Liver (tissue), 9 donors: ENCODE results near the gene SPACDR. TPM values are rescaled to one million over a fixed set of nuclear protein-coding genes. Genes with fewer than 3 reads are reported as not detected.

Source experiments
- DNase-seq: peaks from one replicate; pipeline ENCODE4 v3.0.0-alpha.2; 2017; ENCODE audit warnings: low spot score
- H3K27ac ChIP-seq, 2 donors: one replicate each; pipeline ENCODE4 v1.7.0; 2013; ENCODE audit warnings: inconsistent platforms in 2 of 2, low read length in 2 of 2, control low read depth in 1 of 2, low read depth in 1 of 2, mild to moderate bottlenecking in 1 of 2
- H3K27me3 ChIP-seq, 4 donors: one replicate each; pipeline versions ENCODE4 v1.6.1 to v1.7.0; 2013; ENCODE audit warnings: low read length in 3 of 4, inconsistent platforms in 1 of 4, mild to moderate bottlenecking in 1 of 4, moderate library complexity in 1 of 4; ENCODE audit not compliant: control insufficient read depth in 4 of 4, insufficient read depth in 4 of 4
- H3K36me3 ChIP-seq, 4 donors: one replicate each; pipeline versions ENCODE4 v1.6.1 to v1.7.0; 2013; ENCODE audit warnings: low read length in 3 of 4, mild to moderate bottlenecking in 3 of 4, low read depth in 1 of 4, moderate library complexity in 1 of 4; ENCODE audit not compliant: control insufficient read depth in 4 of 4, insufficient read depth in 3 of 4
- H3K4me1 ChIP-seq, 4 donors: one replicate each; pipeline versions ENCODE4 v1.6.1 to v1.7.0; 2013; ENCODE audit warnings: low read length in 3 of 4, mild to moderate bottlenecking in 3 of 4, moderate library complexity in 1 of 4; ENCODE audit not compliant: control insufficient read depth in 4 of 4, insufficient read depth in 4 of 4
- H3K4me3 ChIP-seq, 3 donors: one replicate each; pipeline versions ENCODE4 v1.6.1 to v1.7.0; 2013; ENCODE audit warnings: low read length in 3 of 3, control low read depth in 1 of 3, low read depth in 1 of 3, mild to moderate bottlenecking in 1 of 3
- H3K9ac ChIP-seq, 2 donors: one replicate each; pipeline ENCODE4 v1.7.0; 2013; ENCODE audit warnings: low read length in 2 of 2, mild to moderate bottlenecking in 2 of 2, moderate library complexity in 2 of 2, control low read depth in 1 of 2, low read depth in 1 of 2
- H3K9me3 ChIP-seq, 4 donors: one replicate each; pipeline versions ENCODE4 v1.6.1 to v1.7.0; 2013; ENCODE audit warnings: low read length in 3 of 4; ENCODE audit not compliant: control insufficient read depth in 4 of 4
- ATF3 ChIP-seq: IDR thresholded peaks from 2 replicates; pipeline ENCODE4 v1.6.1; 2016; ENCODE audit warnings: antibody characterized with exemption
- CTCF ChIP-seq: fragments of 150-350 bp; IDR thresholded peaks from 2 replicates; pipeline ENCODE4 v1.5.1; 2017; ENCODE audit warnings: improper control_type of control experiment, low read depth, low read length; ENCODE audit not compliant: missing input control
- FOXA1 ChIP-seq: IDR thresholded peaks from 2 replicates; pipeline ENCODE4 v1.6.1; 2016; ENCODE audit warnings: antibody characterized with exemption
- FOXA2 ChIP-seq: IDR thresholded peaks from 2 replicates; pipeline ENCODE4 v1.6.1; 2016; ENCODE audit warnings: antibody characterized with exemption
- GABPA ChIP-seq, 2 donors: IDR thresholded peaks in 1 of 2; conservative IDR thresholded peaks in 1 of 2; 2 replicates each; pipeline ENCODE4 v1.6.1; 2016; ENCODE audit warnings: antibody characterized with exemption in 2 of 2, mild to moderate bottlenecking in 1 of 2, moderate library complexity in 1 of 2
- HNF4A ChIP-seq, 2 donors: conservative IDR thresholded peaks; 2 replicates each; pipeline ENCODE4 v1.6.1; 2016; ENCODE audit warnings: antibody characterized with exemption in 2 of 2, mild to moderate bottlenecking in 2 of 2
- HNF4G ChIP-seq: IDR thresholded peaks from 2 replicates; pipeline ENCODE4 v1.6.1; 2016; ENCODE audit warnings: antibody characterized with exemption
- JUND ChIP-seq, 2 donors: IDR thresholded peaks; 2 replicates each; pipeline ENCODE4 v1.6.1; 2016; ENCODE audit warnings: antibody characterized with exemption in 2 of 2
- NR2F2 ChIP-seq: IDR thresholded peaks from 2 replicates; pipeline ENCODE4 v1.6.1; 2016; ENCODE audit warnings: antibody characterized with exemption
- RAD21 ChIP-seq, 2 donors: IDR thresholded peaks; 2 replicates each; pipeline ENCODE4 v1.6.1; 2016; ENCODE audit warnings: antibody characterized with exemption in 2 of 2, mild to moderate bottlenecking in 2 of 2
- REST ChIP-seq: IDR thresholded peaks from 2 replicates; pipeline ENCODE4 v1.6.1; 2016; ENCODE audit warnings: antibody characterized with exemption, mild to moderate bottlenecking
- SP1 ChIP-seq: IDR thresholded peaks from 2 replicates; pipeline ENCODE4 v1.6.1; 2018; ENCODE audit warnings: antibody characterized with exemption, mild to moderate bottlenecking
- YY1 ChIP-seq: IDR thresholded peaks from 2 replicates; pipeline ENCODE4 v1.6.1; 2016; ENCODE audit warnings: antibody characterized with exemption, mild to moderate bottlenecking
- WGBS: extraction: QIAGEN DNeasy Blood & Tissue Kit; methylation state at CpG from one replicate; pipeline ENCODE4 v1.1.7; 2013; 5-methylcytosine and 5-hydroxymethylcytosine counted together
- polyA plus RNA-seq, 2 donors: library from polyadenylated mRNA; stranded (reverse) in 1 of 2; unstranded in 1 of 2; fragments of 200-250 nt in 1 of 2; fragments of >200 nt in 1 of 2; fragmentation: Nextera tagmentation in 1 of 2; extraction: Ambion mirVana in 1 of 2; gene quantifications; one replicate each; pipeline versions ENCODE4 v1.2.1 to v1.2.3, GENCODE V29; 2013 to 2015
- total RNA-seq, 2 donors: library from RNA; depleted of rRNA; stranded (reverse); fragments of >200 nt; gene quantifications; one replicate each; pipeline ENCODE4 v1.2.3, GENCODE V29; 2014
- TF ChIP-seq, protein P1 (sequence below): IDR thresholded peaks from 2 replicates; pipeline ENCODE4 v1.6.1; 2016; ENCODE audit warnings: antibody characterized with exemption
- donor health status: healthy.
- donor health status: healthy.
- donor health status: healthy.
- donor health status: healthy.
- donor health status: healthy.

SPACDR gene
- total and polyA plus RNA-seq, 4 donors: 0.06 to 0.33 (median 0.17) TPM; not detected in 1

GRCh38 chr7:100413889-100414288, 50.2 kb downstream of the SPACDR start:
- 95% methylated on average over 1 of the region's 1 CpG for WGBS

DNA sequence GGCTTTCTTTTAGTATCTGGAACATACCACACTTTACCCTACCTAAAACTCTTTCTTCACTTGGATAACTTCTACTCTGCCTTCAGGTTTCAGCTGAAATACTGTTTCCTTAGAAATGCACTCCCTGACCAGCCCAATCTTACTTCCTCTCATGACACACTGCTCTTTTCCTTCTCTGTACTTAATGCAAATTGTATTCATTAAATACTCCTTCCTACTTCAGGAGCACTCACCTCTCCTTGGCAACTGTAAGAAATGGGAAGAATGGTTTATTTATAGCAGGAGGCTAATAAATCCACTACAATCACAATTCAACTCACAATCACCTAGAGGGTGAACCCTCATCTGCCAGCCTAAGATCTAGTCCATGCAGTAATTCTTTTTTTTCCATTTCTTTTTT, 50.7 kb downstream of the SPACDR start:
- H3K9me3 ChIP-seq: no peaks in the 10 kb centered on the region
- no peaks in the 10 kb centered on the region for H3K27me3 ChIP-seq
- H3K36me3 ChIP-seq: no peaks in the 10 kb centered on the region
- no peak for TF ChIP-seq REST
- TF ChIP-seq, protein P1, sequence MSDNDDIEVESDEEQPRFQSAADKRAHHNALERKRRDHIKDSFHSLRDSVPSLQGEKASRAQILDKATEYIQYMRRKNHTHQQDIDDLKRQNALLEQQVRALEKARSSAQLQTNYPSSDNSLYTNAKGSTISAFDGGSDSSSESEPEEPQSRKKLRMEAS: no peak
- TF ChIP-seq CTCF: no peak
- TF ChIP-seq FOXA2: no peak
- no peak for TF ChIP-seq JUND (IDR thresholded peaks at IDR 0.05)
- no peak for TF ChIP-seq FOXA1
- no peak for TF ChIP-seq RAD21 (IDR thresholded peaks at IDR 0.05)
- TF ChIP-seq HNF4G: no peak

More at GRCh38 chr7:100413889-100414288, 50.2 kb downstream of the SPACDR start:
- TF ChIP-seq NR2F2 (no peak), CTCF (no peak), HNF4A (conservative IDR thresholded peaks at IDR 0.05) (no peak), REST (no peak), FOXA1 (no peak), JUND (IDR thresholded peaks at IDR 0.05) (no peak), YY1 (no peak), SP1 (no peak), ATF3 (no peak), GABPA (IDR thresholded peaks at IDR 0.05 in 1 of 2, conservative IDR thresholded peaks at IDR 0.05 in 1 of 2) (no peak)
- TF ChIP-seq, protein P1: no peak
- Histone ChIP-seq H3K27ac (no peak overlapping the region), H3K4me3 (no peak overlapping the region), H3K9ac (no peak overlapping the region), H3K9me3 (no peaks in the 10 kb centered on the region), H3K4me1 (no peaks in the 10 kb centered on the region), H3K36me3 (no peaks in the 10 kb centered on the region), H3K27me3 (no peaks in the 10 kb centered on the region)
- no peak for DNase-seq

More for the DNA sequence above, 50.7 kb downstream of the SPACDR start:
- no peak overlapping the region for H3K27ac ChIP-seq
- H3K4me1 ChIP-seq: no peaks in the 10 kb centered on the region
- H3K4me3 ChIP-seq: no peak overlapping the region
- no peak for DNase-seq
- H3K9ac ChIP-seq: no peak overlapping the region
